ENCODE data around the gene RAB11B. TPM values are rescaled to one million over a fixed set of nuclear protein-coding genes. Genes with fewer than 3 reads are reported as not detected.
"Not testable (repeated sequence)": the region's sequence is repeated elsewhere in the genome, so short reads cannot be mapped to it uniquely, and the experiment has no call there.

The RAB11B gene
- total RNA-seq, 4 donors from 2014 or later, result 17.4 to 95.8 (median 60.1) TPM

GRCh38 chr19:8401981-8402411 is 11.8 kb downstream of the RAB11B start:
- intact Hi-C loops (cut with DNase I; ENCODE audit: low total_unique reads), result loop anchor here (10.0 kb wide), 1 partner anchor 47 kb away; no protein-coding TSS in a partner anchor
- TF ChIP-seq CTCF (IDR thresholded peaks at IDR 0.05), result no peak
- TF ChIP-seq POLR2A (IDR thresholded peaks at IDR 0.05), result no peak
- no peaks in the 10 kb centered on the region for H3K27me3 ChIP-seq
- no peak for DNase-seq
- H3K4me1 ChIP-seq, result peaks cover 0 to 11% of the 10 kb centered on the region in 2 donors
- no peak overlapping the region for H3K4me3 ChIP-seq
- no peaks in the 10 kb centered on the region for H3K9me3 ChIP-seq
- no peaks in the 10 kb centered on the region for H3K36me3 ChIP-seq
- no peak overlapping the region for H3K27ac ChIP-seq

- no peak for DNase-seq
- intact Hi-C loops (cut with DNase I; ENCODE audit: low total_unique reads), result loop anchor here (10.0 kb wide), 1 partner anchor 48 kb away; no protein-coding TSS in a partner anchor
- no peak overlapping the region for H3K4me3 ChIP-seq
- TF ChIP-seq POLR2A (IDR thresholded peaks at IDR 0.05) (no peak), CTCF (IDR thresholded peaks at IDR 0.05) (no peak)
- no peaks in the 10 kb centered on the region for H3K4me1 ChIP-seq
- H3K27me3 ChIP-seq, result no peaks in the 10 kb centered on the region
- no peaks in the 10 kb centered on the region for H3K36me3 ChIP-seq
- H3K9me3 ChIP-seq, result no peaks in the 10 kb centered on the region
- H3K27ac ChIP-seq, result no peak overlapping the region
Observed at GRCh38 chr19:8403098-8403819, 13.1 kb downstream of the RAB11B start.

GRCh38 chr19:8403820-8404109 is 13.6 kb downstream of the RAB11B start:
- Histone ChIP-seq H3K4me1 (no peaks in the 10 kb centered on the region), H3K4me3 (no peak overlapping the region), H3K27me3 (no peaks in the 10 kb centered on the region), H3K27ac (no peak overlapping the region), H3K9me3 (no peaks in the 10 kb centered on the region), H3K36me3 (no peaks in the 10 kb centered on the region)
- no peak for DNase-seq
- TF ChIP-seq POLR2A (IDR thresholded peaks at IDR 0.05) (no peak), CTCF (IDR thresholded peaks at IDR 0.05) (no peak)
- intact Hi-C loops (cut with DNase I; ENCODE audit: low total_unique reads), result loop anchor here (10.0 kb wide), 1 partner anchor 49 kb away; no protein-coding TSS in a partner anchor

GRCh38 chr19:8404391-8405151 is 14.4 kb downstream of the RAB11B start:
- Histone ChIP-seq H3K4me3 (no peak overlapping the region), H3K4me1 (no peaks in the 10 kb centered on the region), H3K27me3 (no peaks in the 10 kb centered on the region), H3K36me3 (no peaks in the 10 kb centered on the region), H3K27ac (no peak overlapping the region), H3K9me3 (no peaks in the 10 kb centered on the region)
- intact Hi-C loops (cut with DNase I; ENCODE audit: low total_unique reads), result loop anchor here (10.0 kb wide), 1 partner anchor 50 kb away; no protein-coding TSS in a partner anchor
- no peak for DNase-seq
- no peak for TF ChIP-seq POLR2A (IDR thresholded peaks at IDR 0.05)
- no peak for TF ChIP-seq CTCF (IDR thresholded peaks at IDR 0.05)

GRCh38 chr19:8410718-8411117 is 20.6 kb downstream of the RAB11B start:
- H3K36me3 ChIP-seq; H3K27ac ChIP-seq; H3K4me1 ChIP-seq; H3K9me3 ChIP-seq; H3K27me3 ChIP-seq; DNase-seq; intact Hi-C loops (cut with DNase I; ENCODE audit: low total_unique reads); H3K4me3 ChIP-seq: not testable (repeated sequence)
